Thyroid gland (tissue), 4 donors: ENCODE measurements around the gene PSAP.

Experiments
- CTCF ChIP-seq, 6 experiments: fragments of 200-600 bp in 3 of 6; fragments of 450-650 bp in 3 of 6; sonication (generic) in 3 of 6; IDR thresholded peaks; one replicate each; pipeline ENCODE4 v1.5.1; 2016 to 2019; ENCODE audit warnings: antibody characterized with exemption in 6 of 6, mild to moderate bottlenecking in 2 of 6, inconsistent platforms in 1 of 6, moderate library complexity in 1 of 6
- POLR2A ChIP-seq, 2 donors: fragments of 450-650 bp; IDR thresholded peaks; one replicate each; pipeline ENCODE4 v1.6.1; 2017; ENCODE audit warnings: antibody characterized with exemption in 2 of 2, mild to moderate bottlenecking in 2 of 2, moderate library complexity in 1 of 2

- TF ChIP-seq CTCF (IDR thresholded peaks at IDR 0.05) (no peak), POLR2A (IDR thresholded peaks at IDR 0.05) (no peak)
Measured at GRCh38 chr10:71868192-71868697, 17.2 kb upstream of the PSAP start.
